ENCODE measurements around the gene RAPGEF3. TPM values are rescaled to one million over a fixed set of nuclear protein-coding genes. Genes with fewer than 3 reads are reported as not detected.
A peak's percentile ranks its signal among the peaks of the same experiment; 100 is the strongest.

The RAPGEF3 gene
- total and polyA plus RNA-seq, 2 of the 8 experiments (the other 6 are each of a cell fraction or from before 2014, with no cell fraction given) = 5.0 to 9.4 TPM

GRCh38 chr12:47744005-47744651, 14.6 kb downstream of the RAPGEF3 start (continued):
- TF ChIP-seq CHD7 (IDR thresholded peaks at IDR 0.05; ENCODE audit: insufficient replicate concordance, low read length) (no peak), ATF2 (IDR thresholded peaks at IDR 0.05; ENCODE audit: low read length) (no peak), YY1 (IDR thresholded peaks at IDR 0.05; ENCODE audit: low read depth, low read length) (0 out of 2 replicates have a peak, but pooled peaks have one; percentile 20), BACH1 (IDR thresholded peaks at IDR 0.05; ENCODE audit: low read length) (0 out of 2 replicates have a peak, but pooled peaks have one; percentile 44), CTBP2 (IDR thresholded peaks at IDR 0.05; ENCODE audit: borderline replicate concordance, insufficient read depth, insufficient read length, low read length) (no peak), TCF12 (IDR thresholded peaks at IDR 0.05; ENCODE audit: low read depth, low read length) (peak; percentile 67; the same call in 1 of the 2 replicates), HDAC6 (IDR thresholded peaks at IDR 0.05; ENCODE audit: low read depth, low read length) (no peak), MAFK (IDR thresholded peaks at IDR 0.05; ENCODE audit: low read depth, low read length) (no peak), POU5F1 (IDR thresholded peaks at IDR 0.05; ENCODE audit: low read depth, low read length) (no peak)

Measured in H1 (cell line).